ENCODE measurements around the gene SNU13. TPM values are rescaled to one million over a fixed set of nuclear protein-coding genes. Genes with fewer than 3 reads are reported as not detected.

SNU13 gene
- total RNA-seq, 1 experiment from 2014 or later = 203 TPM

GRCh38 chr22:41641854-41642253 lies 46.8 kb downstream of the SNU13 start:
- H3K79me1 ChIP-seq (ENCODE audit: insufficient read depth, low read depth, low read length, poor library complexity, severe bottlenecking) = no peaks in the 10 kb centered on the region

More at GRCh38 chr22:41641854-41642253, 46.8 kb downstream of the SNU13 start:
- H2BK15ac ChIP-seq (ENCODE audit: low read depth, low read length) = no peak overlapping the region
- H2BK20ac ChIP-seq (ENCODE audit: low read depth, low read length, poor library complexity, severe bottlenecking) = no peak overlapping the region
- H3K18ac ChIP-seq (ENCODE audit: insufficient read length, low read depth, low read length) = no peak overlapping the region
- H3K23ac ChIP-seq (ENCODE audit: insufficient read length, low read depth, low read length) = no peak overlapping the region
- H2BK12ac ChIP-seq (ENCODE audit: insufficient read length, low read depth, low read length) = no peak overlapping the region
- no peak overlapping the region for H2BK5ac ChIP-seq (ENCODE audit: insufficient read length, low read length)
- no peaks in the 10 kb centered on the region for H3K4me1 Mint-ChIP-seq
- no peak overlapping the region for H3T11ph ChIP-seq (ENCODE audit: low read length)
- H3K79me2 ChIP-seq (ENCODE audit: insufficient read depth, low read length) = peaks cover 2% of the 10 kb centered on the region; the same call in 1 of the 2 replicates
- no peak overlapping the region for H3K4ac ChIP-seq (ENCODE audit: low read depth, low read length)
- no peak overlapping the region for H4K91ac ChIP-seq (ENCODE audit: insufficient read length, low read depth, low read length)
- H3K4me2 ChIP-seq (ENCODE audit: insufficient read depth, insufficient read length, low read length) = no peak overlapping the region
- H3K27me3 Mint-ChIP-seq (ENCODE audit: low read depth) = no peaks in the 10 kb centered on the region
- no peak overlapping the region for H4K8ac ChIP-seq (replicated peaks; ENCODE audit: insufficient read length, low read depth, low read length)
- no peak overlapping the region for H3K27ac Mint-ChIP-seq
- H3K27me3 ChIP-seq (ENCODE audit: insufficient read depth, low read length) = no peaks in the 10 kb centered on the region
- peaks cover 45 to 88% (median 68%) of the 10 kb centered on the region in 3 experiments for H3K36me3 Mint-ChIP-seq (ENCODE audit: insufficient read depth in 1 of 3, low read depth in 3 of 3)
- TF ChIP-seq CTCF (conservative IDR thresholded peaks at IDR 0.05) = no peak
- H3K9me3 Mint-ChIP-seq = no peaks in the 10 kb centered on the region
- H4K5ac ChIP-seq (ENCODE audit: insufficient read length, low read depth, low read length) = no peak overlapping the region
- no CpG with 5 or more reads among the region's 7 CpGs for WGBS (ENCODE audit: extremely low coverage, insufficient read length, low lambda C conversion rate)
- H3K9ac ChIP-seq (ENCODE audit: extremely low read depth, insufficient read length, low read length) = no peak overlapping the region
- DNase-seq = no peak
- no peak overlapping the region for H3K14ac ChIP-seq (ENCODE audit: insufficient read depth, low read length)
- no peak overlapping the region for H2BK120ac ChIP-seq (ENCODE audit: low read depth, low read length, poor library complexity, severe bottlenecking)
- H3K4me1 ChIP-seq (ENCODE audit: insufficient read depth, low read length) = no peaks in the 10 kb centered on the region
- H3K4me3 Mint-ChIP-seq = no peak overlapping the region
- H3K23me2 ChIP-seq (ENCODE audit: insufficient read length, low read depth, low read length, poor library complexity, severe bottlenecking) = no peaks in the 10 kb centered on the region
- no peak overlapping the region for H2AFZ ChIP-seq (ENCODE audit: low read length)
- H3K9me3 ChIP-seq (ENCODE audit: control insufficient read depth, low read depth, low read length) = no peaks in the 10 kb centered on the region
- no peak overlapping the region for H2AK5ac ChIP-seq (ENCODE audit: insufficient read length, low read length)
- H3K27ac ChIP-seq (ENCODE audit: insufficient read length, low read depth, low read length) = no peak overlapping the region
- no peaks in the 10 kb centered on the region for H4K20me1 ChIP-seq (ENCODE audit: control insufficient read depth, insufficient read depth, insufficient read length)
- H3K56ac ChIP-seq (ENCODE audit: insufficient read length, low read depth, low read length) = no peak overlapping the region

Measured in H9 (cell line).